ENCODE data around the gene RORB. TPM values are rescaled to one million over a fixed set of nuclear protein-coding genes. Genes with fewer than 3 reads are reported as not detected.

Gene RORB
- total RNA-seq, 1 donor: under 0.01 TPM

DNA sequence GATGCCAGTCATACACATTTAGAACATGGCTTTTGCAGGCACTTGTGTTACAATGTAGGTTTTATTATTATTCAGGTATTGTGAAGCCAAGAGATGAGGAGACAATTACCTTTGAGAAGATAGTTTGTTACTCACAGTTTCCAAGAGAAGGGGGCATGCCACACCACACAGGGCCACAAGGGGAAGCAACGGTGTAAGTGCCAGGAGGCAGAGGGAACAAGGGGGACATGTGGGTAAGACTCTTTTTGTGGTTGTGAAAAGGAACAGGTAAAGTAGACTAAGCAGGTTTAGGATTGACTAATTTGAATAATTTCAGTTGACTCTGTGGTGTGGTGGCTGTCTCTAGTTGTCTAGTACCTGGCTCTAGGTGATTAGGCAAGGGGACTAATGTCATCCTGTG is 199.4 kb downstream of the RORB start:
- DNase-seq (ENCODE audit: low read depth in 2 of 3, low spot score in 2 of 3): no peak

DNA sequence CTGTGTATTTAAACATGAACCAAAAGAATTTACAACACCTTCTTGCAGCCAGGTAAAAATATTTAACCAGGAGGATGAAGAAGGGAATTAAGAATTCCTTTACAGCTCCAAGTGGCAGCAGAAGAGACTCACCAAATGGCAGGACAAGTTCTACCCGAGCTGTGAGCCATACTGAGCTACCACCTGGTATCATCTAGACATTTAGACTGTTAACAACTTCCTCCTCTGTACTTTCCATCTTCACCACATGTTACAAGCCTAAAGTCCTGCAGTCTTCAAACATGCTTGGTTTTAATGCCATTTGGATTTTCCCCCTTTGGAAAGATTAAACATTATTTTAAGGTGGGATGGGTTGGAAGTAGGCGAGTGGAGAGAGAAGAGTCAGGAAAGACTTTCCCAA is 200.4 kb downstream of the RORB start:
- DNase-seq (ENCODE audit: low read depth in 2 of 3, low spot score in 2 of 3): no peak

DNA sequence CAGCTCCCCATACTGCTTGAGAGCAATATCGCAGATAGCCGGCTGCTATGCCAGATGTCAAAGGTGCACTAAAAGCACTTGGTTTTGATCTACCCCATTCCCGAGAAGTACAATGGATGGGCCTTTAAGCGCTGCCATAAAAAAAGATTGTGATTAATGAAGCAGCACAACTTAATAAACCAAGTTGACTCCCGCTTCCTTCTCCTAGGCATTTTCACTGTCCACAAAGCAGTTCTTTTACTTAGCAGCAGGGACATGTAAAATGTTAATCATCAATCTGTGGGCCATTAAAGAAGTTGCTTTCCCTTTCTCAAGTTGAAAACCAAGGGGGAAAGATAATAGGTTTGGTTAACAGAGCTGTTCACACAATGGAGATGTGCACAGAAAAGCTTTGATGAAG is 214.2 kb downstream of the RORB start:
- no peak for DNase-seq (ENCODE audit: low read depth in 2 of 3, low spot score in 2 of 3)

DNA sequence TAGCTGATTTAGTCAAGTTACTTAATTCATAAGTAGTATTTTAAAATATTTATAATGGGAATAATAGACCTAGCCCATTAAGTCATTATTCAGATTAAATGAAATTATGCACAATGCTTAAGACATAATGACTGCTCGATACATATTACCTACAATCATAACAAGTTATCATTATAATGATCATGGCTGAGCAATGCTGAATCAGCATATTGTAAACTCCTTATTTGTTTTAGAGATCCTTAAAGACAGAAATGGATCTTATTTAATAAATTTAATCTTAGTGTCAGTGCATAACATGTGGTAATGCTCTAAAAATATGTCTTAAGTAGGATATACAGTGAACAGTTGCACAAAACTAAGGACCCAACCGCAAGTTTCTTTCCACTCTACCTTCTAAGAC is 221.6 kb downstream of the RORB start:
- DNase-seq (ENCODE audit: low read depth in 2 of 3, low spot score in 2 of 3): no peak

DNA sequence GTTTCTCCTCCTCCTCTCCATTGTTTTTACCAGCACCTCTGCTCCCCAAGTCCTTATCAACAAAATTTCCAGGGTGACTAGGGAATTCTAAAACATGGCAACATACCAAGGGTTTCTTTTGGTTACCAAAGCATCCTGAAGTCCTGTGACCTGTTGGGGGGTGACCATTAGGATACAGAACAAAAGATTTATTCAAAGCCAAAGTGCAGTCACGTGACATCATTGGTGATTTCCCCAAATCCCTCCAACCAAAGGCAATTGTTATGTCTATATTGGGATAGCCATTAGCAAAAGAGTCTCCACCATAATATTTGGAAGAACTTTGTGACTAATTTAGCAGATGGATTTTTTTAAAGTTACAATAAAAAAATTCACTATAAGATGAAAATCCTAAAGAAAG is 222.2 kb downstream of the RORB start:
- no peak for DNase-seq (ENCODE audit: low read depth in 2 of 3, low spot score in 2 of 3)

DNA sequence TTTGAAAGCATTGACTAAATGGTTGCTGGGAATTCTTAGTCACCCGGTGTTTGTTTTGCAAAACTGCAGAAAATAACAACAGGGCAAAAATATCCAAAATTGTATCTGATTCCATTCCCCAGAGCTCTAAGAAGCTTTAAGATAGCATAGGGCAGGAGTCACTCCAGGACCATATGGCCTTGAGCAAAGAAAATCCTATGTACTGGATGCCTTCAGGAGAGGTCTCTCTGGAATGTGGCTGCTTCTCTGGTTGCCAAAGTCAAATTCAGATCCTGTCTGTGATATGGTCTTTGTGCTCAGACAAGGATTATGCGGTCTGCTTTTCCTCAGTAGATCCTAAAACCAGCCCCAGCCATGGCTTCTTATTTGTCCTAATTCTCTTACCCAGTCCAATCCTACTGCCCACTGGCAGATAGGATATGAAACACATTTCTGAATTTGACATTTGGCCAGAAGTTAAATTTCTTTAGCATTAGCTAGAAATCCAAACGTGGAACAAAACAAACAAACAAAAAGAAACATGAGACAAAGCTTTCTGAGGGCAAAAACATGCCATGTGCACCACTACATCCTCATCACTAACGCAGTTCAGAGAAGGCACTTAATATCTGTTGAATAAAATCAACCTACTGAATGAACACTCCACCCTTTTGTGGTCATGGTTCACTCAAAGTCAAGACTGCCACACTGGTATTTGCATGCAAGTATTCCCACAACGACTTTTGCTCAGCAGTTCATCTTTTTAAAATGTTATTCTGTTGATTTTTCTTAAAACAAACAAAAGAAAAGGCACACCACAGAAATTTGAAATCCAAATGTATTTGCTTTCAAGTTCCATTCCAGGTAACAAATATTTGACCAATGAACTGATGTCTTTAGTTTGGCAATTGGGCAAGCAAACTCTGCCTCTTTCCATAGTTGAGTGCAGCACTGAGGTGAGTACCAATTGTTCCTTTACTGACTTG is 224.8 kb downstream of the RORB start:
- no peak for DNase-seq (ENCODE audit: low read depth in 2 of 3, low spot score in 2 of 3)

DNA sequence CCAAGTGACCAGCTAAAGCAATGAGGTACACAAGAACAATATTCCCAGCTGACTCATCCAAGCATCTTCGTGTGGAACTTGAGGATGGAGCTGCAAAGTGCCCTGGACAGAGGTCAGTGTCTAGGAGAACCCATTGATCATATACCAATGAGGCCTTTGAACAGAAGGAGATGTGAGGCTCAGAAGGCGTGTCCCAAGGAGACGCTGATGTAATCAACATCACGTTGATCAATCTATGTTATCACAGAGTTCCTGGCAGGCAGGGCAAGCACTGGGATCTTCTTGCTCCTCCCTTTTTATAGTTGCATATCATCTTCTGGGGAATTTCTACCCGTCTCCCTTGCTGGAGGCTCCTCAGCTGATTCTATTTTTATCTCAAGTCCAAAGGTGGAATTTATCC is 227.2 kb downstream of the RORB start:
- no peak for DNase-seq (ENCODE audit: low read depth in 2 of 3, low spot score in 2 of 3)

DNA sequence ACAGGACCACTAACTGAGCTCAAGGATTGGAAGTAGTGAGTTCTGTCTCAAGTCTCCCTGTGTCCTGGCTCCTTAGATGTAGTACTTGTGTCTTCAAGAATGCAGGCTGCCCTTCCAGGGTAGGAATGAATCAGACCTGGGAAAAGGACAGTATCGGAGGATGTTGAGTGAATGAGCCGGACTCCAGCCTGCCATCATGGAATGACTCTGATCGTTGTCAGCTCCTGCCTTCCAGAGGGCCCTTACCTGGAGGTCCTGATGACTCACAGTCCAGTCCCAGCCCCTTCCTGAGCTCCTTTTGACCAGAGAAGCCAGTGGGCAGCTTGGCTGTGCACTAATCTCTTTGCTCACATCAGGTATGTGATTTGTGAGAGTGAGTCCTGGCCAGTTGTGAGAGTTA is 229.4 kb downstream of the RORB start:
- no peak for DNase-seq (ENCODE audit: low read depth in 2 of 3, low spot score in 2 of 3)

DNA sequence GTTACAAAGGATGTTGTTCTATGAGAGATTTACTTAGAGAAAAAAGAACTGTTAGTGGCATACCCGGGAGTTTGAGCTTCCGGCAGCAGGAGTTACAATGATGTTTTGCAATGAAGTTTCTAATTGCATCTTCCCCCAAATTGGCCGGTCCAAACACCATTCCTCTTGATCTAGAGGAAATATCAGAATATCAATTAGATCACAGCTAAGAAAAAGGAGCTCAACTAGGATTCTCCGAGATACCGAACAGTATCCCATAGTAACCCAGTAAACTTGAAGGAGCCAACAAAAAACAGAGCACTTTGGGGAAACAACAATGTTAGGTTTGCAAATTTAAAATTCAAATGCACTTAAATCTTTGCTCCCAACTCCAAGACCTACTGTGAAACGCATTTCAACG is 231.0 kb downstream of the RORB start:
- DNase-seq (ENCODE audit: low read depth in 2 of 3, low spot score in 2 of 3): no peak

DNA sequence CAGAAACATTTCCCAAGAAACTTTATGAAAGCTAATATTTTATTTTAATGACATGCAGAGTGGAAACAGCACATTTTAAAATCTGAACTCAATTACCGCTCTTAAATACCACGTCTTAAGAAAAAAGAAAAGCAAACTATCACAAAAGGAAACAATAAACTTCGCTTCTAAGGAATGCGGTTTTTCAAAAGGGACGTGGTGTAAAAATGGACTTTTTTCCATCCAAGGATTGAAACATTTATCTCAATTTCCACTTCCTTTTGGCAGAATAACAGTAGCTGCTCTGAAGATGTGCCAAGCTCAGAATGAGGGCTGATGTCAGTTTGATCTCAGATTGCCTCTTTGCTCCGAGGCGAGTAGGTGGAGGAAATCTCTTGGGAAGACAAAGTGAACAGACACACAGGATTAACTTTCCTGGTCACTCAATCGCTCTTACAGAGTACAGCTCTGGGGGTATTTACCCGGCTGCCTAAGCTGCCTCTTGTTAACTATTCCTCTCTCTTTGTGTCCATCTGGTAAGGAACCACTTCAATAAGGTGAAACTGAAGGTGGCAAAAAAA is 232.1 kb downstream of the RORB start:
- no peak for DNase-seq (ENCODE audit: low read depth in 2 of 3, low spot score in 2 of 3)

DNA sequence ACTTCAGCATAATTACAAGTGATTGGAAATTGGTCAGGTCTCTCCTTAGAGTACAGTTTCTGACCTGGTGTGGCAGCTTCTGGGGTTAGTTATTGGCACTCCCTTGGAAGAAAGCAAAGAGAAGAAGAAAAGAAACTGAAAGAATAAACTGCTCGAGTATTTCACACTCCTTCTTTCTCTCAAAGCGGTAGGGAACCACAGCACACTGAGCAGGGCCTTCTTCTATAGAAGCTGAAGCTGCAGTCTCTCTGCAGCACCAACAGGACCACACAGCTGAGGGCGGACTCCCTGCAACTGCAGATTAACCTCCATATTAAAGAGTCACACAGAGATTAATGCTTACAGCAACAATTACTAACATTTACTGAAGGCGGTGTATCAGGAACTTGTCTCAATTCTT is 238.6 kb downstream of the RORB start:
- DNase-seq (ENCODE audit: low read depth in 2 of 3, low spot score in 2 of 3): no peak

DNA sequence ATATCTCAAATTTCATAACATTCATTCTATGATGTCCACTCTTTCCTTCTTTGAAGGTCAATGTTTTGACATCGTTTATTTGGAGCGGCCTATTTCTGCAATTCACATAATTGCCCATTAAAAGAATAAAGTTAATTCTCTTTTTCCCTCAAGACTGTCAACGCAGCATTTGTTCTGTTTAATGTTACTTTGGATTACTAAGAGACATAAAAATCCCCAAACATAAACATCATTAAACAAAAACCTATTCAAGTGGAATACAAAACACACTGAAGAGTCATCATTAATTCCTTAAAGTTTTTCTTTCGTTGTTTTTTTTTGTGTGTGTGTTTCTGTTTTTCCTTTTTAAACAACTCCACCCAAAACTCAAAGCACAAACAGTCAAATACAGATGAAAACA is 239.5 kb downstream of the RORB start:
- no peak for DNase-seq (ENCODE audit: low read depth in 2 of 3, low spot score in 2 of 3)

DNA sequence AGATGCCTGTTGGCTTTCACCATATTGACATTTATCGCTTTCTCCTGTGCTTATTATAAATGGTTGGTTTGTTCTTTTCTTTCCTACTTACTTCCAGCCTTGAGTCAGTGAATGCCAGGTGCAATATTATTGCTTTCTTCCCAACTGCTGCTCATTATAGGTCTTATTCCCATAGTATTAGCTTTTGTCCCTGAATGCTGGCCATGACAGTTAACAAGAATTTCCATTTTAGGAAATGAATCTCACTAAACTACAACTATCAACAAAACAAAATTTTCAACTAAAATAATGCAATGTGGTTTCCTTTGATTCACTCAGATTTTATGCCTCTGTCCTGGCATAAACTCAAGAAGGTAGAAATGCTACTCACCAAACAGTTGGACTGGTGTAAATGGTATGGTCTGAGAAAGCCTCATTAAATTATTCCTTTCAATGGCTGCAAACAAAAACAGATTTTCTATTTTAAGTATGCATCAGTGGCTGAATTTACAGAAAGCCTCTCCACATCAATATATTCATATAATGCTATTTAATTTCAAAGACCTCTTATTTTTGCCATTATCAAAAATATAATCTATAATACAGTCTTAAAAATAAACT is 245.2 kb downstream of the RORB start:
- DNase-seq (ENCODE audit: low read depth in 2 of 3, low spot score in 2 of 3): no peak

All from hematopoietic multipotent progenitor cell (in vitro differentiated cells).